ENCODE data around the gene SLC22A7. TPM values are rescaled to one million over a fixed set of nuclear protein-coding genes. Genes with fewer than 3 reads are reported as not detected.
"Not testable (repeated sequence)": the region's sequence is repeated elsewhere in the genome, so short reads cannot be mapped to it uniquely, and the experiment has no call there.

The SLC22A7 gene
- polyA plus RNA-seq, 3 donors: 0.79 to 1.4 (median 0.81) TPM

DNA sequence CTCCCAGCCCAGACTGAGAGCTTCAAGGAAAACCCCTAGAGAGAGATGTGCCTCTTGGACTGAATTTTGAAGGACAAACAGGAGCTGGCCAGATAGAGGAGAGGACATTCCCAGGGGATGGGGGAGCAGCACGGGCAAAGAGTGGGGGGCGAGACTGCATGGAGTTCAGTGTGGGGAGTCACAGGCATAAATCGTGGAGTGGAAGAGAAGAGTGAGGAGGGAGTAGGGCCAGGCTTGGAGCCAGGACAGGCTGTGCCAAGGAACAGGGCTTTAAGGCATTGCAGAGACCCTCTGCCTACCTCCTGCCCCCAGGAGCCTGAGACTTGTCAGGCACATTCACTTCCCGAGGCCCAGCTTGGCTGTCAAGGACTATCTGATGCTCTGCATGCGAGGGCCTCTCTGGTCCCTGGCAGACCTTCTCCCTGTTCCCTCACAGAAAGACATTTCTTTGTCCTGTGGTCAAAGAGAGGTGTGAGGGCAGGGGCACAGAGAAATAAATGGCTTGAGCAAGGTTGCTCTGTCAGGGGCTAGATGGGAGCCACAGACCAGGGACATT, 5.2 kb upstream of the SLC22A7 start:
- no peak for DNase-seq (ENCODE audit: extremely low read depth in 1 of 11, low read depth in 9 of 11, low spot score in 4 of 11)

DNA sequence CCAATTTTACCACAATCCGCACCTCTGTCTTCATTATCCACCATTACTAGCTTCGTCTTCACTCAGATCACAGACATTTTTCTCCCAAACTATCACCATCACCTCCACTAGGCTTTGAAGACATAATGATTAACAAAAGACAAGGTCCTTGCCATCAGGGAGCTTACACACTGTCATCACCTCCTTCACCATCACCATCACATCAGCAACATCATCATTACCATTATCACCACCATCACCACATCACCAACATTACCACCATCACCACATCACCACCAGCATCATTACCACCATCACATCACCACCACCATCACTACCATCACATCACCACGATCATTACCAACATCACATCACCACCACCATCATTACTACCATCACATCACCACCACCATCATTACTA, 4.4 kb upstream of the SLC22A7 start:
- DNase-seq (ENCODE audit: extremely low read depth in 1 of 11, low read depth in 9 of 11, low spot score in 4 of 11): no peak

DNA sequence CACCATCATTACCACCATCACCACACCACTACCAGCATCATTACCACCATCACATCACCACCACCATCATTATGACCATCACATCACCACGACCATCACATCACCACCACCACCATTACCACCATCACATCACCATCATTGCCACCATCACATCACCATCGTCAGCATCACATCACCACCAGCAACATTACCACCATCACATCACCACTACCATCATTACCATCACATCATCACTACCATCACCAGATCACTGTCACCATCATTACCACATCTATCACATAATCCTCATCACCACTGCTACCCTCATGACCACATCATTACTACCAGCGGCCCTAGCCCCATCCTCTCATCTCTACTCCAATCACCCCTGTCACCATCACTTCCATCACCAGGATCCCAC, 3.5 kb upstream of the SLC22A7 start:
- DNase-seq (ENCODE audit: extremely low read depth in 1 of 11, low read depth in 9 of 11, low spot score in 4 of 11): no peak

DNA sequence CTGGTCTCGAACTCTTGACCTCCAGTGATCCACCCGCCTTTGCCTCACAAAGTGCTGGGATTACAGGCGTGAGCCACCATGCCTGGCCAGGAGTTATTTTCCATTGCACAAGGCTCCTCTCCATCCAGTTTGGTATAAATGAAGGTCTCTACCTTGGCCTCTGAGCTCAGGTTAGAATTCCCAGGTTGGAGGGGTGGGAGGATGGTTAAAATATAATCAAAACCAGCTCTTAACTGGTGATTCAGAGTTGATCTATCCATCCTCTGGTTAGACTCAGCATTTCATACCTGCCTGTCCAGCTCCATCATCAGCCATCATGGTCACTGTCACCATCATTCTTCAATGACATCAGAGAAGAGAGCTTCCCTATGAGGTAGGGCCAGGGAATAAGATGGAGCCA, 2.6 kb upstream of the SLC22A7 start:
- no peak for DNase-seq (ENCODE audit: extremely low read depth in 1 of 11, low read depth in 9 of 11, low spot score in 4 of 11)

DNA sequence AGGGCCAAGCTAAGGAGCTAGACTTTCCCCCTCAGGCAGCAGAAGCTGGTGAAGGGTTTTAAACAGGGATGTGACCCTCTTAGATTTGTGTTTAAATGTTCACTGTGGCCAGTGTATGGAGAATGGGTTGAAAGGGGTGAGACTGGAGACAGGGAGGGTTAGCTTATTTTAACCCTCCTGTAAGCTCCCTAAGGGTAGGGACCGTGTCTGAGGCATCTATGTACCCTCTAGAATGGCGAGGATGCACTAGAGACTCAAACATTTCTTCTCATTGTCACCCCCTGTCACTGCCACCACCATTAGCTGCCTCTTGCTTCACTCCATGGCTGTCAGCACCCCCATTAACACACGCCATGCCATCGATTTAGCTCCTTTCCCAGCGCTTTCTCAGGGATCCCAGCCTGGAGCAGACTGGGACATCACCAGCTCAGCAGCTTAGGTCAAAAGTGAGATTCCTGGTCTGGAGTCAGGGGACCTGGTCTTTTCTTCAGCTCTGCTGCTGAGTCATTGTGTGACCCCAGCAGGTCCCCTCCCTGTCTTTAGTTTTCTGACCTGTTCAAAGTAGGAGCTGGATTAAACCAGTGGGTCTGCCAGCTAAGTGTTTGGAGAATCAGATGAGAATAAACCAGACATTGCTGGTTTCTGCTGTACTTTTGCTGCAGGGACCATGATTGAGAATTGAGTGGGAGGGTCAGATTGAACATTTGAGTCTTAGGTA, 1.1 kb upstream of the SLC22A7 start:
- no peak for DNase-seq (ENCODE audit: extremely low read depth in 1 of 11, low read depth in 9 of 11, low spot score in 4 of 11)

DNA sequence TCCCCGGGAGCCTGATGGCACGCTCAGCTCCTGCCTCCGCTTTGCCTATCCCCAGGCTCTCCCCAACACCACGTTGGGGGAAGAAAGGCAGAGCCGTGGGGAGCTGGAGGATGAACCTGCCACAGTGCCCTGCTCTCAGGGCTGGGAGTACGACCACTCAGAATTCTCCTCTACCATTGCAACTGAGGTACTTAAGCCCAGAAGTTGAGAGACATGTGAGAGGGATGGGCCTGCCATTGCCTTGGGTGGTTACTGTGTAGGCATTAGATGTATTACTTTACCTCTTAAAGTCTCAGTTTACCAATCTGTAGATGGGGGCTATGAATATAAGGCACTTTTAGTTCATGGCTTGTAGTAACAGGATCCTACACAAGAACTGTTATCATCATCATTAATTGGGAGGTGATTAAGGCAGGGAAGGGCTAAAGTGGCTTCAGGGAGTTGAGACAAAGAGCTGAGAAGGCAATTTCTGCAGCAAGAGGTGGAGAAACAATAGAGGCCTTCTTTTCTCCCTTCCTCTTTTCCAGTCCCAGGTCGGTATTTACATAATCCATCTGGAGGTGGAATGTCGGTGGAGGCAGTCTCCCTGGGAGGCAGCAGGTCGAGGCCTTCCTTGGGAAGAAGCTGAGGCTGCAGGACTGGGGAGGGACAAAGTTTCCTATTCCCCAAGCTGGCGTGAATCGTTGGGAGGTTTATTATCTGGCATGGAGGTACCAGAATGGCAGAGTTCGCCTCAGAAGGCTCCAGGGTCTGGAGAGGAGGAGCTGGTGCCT, 691 bp downstream of the SLC22A7 start:
- no peak for DNase-seq (ENCODE audit: extremely low read depth in 1 of 11, low read depth in 9 of 11, low spot score in 4 of 11)

DNA sequence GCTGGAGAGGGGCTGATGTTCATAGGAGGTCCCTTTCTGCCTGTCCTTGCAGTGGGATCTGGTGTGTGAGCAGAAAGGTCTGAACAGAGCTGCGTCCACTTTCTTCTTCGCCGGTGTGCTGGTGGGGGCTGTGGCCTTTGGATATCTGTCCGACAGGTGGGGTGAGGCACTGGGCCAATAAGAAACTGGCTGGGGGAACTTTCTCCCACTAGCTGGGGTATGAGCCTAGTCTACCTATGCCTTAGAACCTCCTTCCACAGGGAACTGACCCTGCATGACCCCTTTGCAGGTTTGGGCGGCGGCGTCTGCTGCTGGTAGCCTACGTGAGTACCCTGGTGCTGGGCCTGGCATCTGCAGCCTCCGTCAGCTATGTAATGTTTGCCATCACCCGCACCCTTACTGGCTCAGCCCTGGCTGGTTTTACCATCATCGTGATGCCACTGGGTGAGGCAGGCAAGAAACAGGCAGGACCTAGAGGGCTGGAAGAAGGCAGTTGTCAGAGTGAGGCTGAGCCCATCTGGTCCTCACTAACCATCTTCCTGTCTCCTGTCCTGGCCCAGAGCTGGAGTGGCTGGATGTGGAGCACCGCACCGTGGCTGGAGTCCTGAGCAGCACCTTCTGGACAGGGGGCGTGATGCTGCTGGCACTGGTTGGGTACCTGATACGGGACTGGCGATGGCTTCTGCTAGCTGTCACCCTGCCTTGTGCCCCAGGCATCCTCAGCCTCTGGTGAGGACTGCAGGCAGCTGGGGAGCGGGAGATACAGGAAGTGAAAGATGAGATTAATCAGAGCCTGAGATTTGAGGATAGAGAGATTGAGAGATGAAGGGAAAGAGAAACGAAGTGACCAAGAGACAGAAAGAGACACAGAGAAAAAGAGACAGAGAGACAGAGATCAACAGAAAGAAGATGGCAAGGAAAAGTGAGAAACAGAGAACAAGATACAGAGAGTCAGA, 1.6 kb downstream of the SLC22A7 start:
- no peak for DNase-seq (ENCODE audit: extremely low read depth in 1 of 11, low read depth in 9 of 11, low spot score in 4 of 11)

DNA sequence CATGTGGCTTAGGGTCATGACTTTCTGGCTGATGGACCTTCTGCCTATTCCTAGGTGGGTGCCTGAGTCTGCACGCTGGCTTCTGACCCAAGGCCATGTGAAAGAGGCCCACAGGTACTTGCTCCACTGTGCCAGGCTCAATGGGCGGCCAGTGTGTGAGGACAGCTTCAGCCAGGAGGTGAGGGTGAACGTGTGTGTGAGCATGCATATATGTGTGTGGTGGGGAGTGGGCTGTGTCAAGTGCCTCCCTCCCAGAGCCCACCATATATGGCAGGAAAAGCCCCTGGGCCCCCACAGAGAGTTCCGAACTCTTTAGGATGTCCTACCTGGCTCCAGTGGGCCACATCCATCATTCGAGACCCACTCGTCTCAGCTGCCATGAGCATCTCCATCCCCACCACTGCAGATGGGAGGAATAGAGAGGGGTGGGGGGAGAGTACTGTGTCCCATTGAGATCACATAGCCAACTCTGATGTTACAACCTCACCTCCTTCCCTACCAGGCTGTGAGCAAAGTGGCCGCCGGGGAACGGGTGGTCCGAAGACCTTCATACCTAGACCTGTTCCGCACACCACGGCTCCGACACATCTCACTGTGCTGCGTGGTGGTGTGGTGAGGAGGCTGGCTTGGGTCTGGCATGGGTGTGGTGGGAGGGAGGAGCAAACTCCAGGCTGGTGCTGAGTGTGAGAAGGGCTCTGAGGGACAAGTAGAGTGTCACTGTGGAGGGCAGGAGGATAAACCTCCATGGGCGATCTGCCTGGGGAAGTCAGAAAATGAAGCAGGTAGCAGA, 3.2 kb downstream of the SLC22A7 start:
- no peak for DNase-seq (ENCODE audit: extremely low read depth in 1 of 11, low read depth in 9 of 11, low spot score in 4 of 11)

DNA sequence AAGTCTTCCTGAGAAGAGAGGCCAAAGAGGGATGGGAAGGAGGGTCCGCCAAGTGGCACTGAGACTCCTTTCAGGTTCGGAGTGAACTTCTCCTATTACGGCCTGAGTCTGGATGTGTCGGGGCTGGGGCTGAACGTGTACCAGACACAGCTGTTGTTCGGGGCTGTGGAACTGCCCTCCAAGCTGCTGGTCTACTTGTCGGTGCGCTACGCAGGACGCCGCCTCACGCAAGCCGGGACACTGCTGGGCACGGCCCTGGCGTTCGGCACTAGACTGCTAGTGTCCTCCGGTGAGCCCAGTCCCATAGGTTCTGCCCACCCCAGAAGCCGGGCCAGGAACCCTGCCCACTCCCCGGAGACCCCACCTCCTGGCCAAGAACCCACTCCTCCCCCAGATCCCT, 4.1 kb downstream of the SLC22A7 start:
- DNase-seq (ENCODE audit: extremely low read depth in 1 of 11, low read depth in 9 of 11, low spot score in 4 of 11): no peak

DNA sequence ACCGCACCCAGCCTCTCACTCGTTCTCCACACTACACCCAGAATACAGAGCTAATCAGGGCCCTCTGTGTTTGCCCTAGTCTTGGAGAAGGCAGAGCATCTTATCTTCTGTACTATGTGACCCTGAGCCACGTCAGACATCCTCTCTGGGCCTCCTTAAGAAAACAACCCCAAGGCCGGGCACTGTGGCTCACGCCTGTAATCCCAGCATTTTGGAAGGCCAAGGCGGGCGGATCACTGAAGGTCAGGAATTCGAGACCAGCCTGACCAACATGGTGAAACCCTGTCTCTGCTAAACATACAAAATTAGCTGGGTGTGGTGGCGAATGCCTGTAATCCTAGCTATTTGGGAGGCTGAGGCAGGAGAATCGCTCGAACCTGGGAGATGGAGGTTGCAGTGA, 4.9 kb downstream of the SLC22A7 start:
- DNase-seq (ENCODE audit: extremely low read depth in 1 of 11, low read depth in 9 of 11, low spot score in 4 of 11): not testable (repeated sequence)

DNA sequence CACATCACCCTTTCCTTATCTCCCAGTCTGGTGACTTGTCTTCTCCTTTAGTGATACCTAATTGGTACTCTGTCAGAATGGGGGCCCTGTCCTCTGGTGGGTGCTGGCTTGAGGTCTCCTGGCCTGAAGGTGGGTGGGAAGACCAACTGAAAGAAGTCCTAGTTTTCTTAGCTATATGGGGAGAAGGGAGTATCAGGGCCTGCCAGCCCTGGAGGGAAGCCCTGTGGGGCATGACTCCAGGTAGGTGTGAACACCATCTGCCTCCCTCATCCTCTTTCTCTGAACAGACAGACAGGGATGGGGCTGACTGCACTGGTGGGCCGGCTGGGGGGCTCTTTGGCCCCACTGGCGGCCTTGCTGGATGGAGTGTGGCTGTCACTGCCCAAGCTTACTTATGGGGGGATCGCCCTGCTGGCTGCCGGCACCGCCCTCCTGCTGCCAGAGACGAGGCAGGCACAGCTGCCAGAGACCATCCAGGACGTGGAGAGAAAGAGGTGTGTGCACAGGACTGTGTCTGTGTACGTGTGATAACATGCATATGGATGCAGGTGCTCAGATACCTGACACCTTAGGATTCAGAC, 5.8 kb downstream of the SLC22A7 start:
- no peak for DNase-seq (ENCODE audit: extremely low read depth in 1 of 11, low read depth in 9 of 11, low spot score in 4 of 11)

DNA sequence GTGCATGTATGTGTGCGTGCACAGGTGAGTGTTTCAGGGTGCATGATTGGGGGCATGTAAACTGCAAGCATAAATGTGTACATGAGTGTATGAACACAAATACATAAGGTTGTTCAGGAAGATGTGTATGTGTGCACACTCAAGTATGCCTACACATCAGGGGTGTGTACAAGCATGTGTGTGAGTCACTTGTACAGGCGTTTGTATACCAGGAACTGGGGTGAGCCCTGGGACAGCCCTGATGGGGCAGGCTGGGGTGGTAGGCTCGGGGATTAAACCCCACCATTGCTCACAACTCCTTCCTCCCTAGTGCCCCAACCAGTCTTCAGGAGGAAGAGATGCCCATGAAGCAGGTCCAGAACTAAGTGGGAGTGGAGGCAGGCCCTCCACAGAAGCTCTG, 6.3 kb downstream of the SLC22A7 start:
- DNase-seq (ENCODE audit: extremely low read depth in 1 of 11, low read depth in 9 of 11, low spot score in 4 of 11): no peak

DNA sequence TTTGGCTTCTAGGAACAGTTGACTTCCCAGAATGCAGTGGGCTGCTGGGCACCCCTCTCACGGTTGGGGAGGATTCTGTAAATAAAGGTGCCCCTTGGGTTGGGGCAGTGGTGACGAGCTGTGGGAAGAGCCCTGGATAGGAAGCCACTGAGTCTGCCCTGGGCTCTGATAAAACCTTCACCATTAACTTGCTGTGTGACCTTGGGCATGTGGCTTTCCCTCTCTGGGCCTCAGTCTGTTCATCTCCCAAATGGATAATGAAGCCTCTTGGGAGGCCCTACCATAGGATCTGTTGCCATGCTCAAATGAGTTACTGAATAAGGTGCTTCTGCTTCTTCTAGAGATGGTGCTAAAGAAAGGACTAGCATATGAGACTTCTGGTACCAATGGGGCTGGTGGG, 6.8 kb downstream of the SLC22A7 start:
- DNase-seq (ENCODE audit: extremely low read depth in 1 of 11, low read depth in 9 of 11, low spot score in 4 of 11): no peak

DNA sequence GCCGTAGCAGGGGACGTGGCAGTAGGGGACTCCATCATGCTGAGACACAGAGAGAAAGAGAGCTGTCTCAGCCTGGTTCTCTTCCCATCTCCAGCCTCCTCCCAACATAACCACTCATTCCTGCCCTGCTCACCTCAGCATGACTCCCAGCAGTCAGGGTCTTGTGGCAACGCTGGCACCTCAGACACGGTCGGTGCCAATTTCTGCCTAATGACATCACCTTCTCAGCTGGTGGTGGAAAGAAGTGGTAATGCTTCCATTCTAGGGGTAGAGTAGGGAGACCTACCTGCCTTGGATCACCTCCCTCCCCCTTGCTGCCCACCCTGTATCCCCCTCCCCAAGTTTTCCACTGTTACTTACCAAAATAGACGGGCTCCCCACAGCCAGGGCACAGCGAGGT, 8.0 kb downstream of the SLC22A7 start:
- no peak for DNase-seq (ENCODE audit: extremely low read depth in 1 of 11, low read depth in 9 of 11, low spot score in 4 of 11)

DNA sequence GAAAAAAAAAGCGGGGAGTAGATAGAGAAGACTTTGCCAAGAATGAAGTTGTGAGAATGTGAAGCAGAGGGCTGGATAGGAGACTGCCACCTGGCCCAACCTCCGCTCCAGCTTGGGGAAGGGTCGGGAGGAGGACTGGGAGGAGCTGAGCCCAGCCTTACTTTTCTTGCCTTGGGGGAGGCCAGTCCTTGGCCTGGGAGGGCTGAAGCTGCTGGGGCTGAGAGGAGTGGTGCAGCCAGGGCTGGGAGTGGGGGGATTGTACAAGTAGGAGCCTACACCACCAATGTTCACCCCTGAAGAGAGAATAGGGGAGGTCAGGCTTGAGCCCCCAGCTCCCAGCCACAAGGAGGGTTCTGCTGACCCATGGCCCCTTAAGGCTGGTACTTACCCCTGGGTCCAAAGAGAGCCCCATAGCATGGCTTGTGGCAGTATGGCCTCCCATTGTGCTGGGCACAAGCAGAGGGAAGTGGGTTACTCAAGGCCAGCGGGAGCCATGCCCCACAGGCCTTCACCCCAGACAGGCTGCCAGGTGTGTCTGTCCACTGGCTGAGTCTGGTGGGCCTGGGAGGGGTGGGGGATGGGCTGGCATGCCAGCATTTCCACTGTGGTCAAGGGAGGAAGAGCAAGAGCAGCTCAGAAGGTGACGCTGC, 9.5 kb downstream of the SLC22A7 start:
- no peak for DNase-seq (ENCODE audit: extremely low read depth in 1 of 11, low read depth in 9 of 11, low spot score in 4 of 11)

DNA sequence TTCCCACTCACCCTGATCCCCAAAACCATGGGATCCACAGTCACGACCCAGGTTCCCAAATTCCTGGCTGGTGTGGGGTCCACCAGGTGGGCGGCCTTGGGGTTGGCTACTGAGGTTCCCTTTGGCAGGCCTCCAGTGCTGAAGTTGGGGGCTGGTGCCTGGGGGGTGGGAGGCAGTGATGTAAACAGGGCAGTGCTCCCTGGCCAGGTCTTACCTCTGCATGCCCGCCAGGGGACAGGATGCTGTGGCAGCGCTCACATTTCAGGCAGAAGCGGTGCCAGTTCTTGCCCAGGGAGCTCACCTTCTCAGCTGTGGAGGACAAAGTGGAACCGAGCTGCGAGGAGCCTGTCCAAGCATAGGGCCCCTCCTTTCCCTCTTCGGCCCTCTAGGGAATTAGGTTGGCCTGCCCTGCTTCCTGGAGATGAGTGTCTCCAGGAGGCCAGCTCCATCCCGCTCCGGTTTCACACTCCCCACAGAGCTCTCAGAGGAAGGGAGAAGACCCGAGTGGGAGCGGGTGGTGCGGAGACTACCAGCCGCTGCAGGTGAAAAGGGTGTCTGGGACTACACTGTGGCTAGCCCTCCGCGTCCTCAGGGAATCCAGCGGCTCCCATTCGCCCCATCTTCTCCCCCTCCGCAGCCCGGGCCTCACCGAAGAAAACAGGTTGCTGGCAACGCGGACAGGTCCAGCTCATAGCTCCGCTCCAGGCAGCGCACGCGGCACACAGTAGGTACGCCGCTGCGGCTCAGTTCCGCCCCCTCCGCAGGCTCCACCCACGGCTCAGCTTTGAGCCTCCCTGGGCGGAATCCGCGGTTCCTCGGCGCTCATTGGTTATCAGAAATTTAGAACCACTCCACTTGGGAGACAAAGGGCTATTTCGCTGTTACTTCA, 10.3 kb downstream of the SLC22A7 start, which contains the start of gene CRIP3:
Gene CRIP3, minus strand, starts transcription at position 726 of the 889 bp plus-strand sequence. Its CDS starts 34 bp downstream, at position 692.
- peak in 3 of 11 donors; percentile 4 to 15 (median 11) for DNase-seq (ENCODE audit: extremely low read depth in 1 of 11, low read depth in 9 of 11, low spot score in 4 of 11)
